Measurements from ENCODE around the gene TRMT11. TPM values are rescaled to one million over a fixed set of nuclear protein-coding genes. Genes with fewer than 3 reads are reported as not detected.

The TRMT11 gene
- total RNA-seq, 1 experiment from 2014 or later, result 27.7 TPM

GRCh38 chr6:125974214-125974866 is 12.0 kb upstream of the TRMT11 start:
- intact Hi-C loops (cut with micrococcal nuclease; ENCODE audit: unreplicated experiment), result loop anchor here (2.0 to 10.0 kb wide), 3 partner anchors 117 to 660 kb away; no protein-coding TSS in a partner anchor
- H3K27ac Mint-ChIP-seq (ENCODE audit: unreplicated experiment), result no peak overlapping the region
- no peak overlapping the region for H3K4me3 Mint-ChIP-seq (ENCODE audit: low read depth, unreplicated experiment)
- no peak for TF ChIP-seq CTCF (IDR thresholded peaks at IDR 0.05; ENCODE audit: unreplicated experiment)
- CTCF ChIA-PET, result interaction anchor here (0.9 to 1.8 kb wide), 4 partner anchors 10 to 193 kb away, joined by 4 to 7 read pairs (median 5); partner anchors contain the start of gene TRMT11
- no peak for DNase-seq
- no peaks in the 10 kb centered on the region for H3K4me1 Mint-ChIP-seq (ENCODE audit: low read depth, unreplicated experiment)
- H3K9me3 Mint-ChIP-seq (ENCODE audit: low read depth, unreplicated experiment), result no peaks in the 10 kb centered on the region
- BruUV-seq (replicated peaks), result no TSS peak
- H3K27me3 Mint-ChIP-seq (ENCODE audit: unreplicated experiment), result no peaks in the 10 kb centered on the region
- no peaks in the 10 kb centered on the region for H3K36me3 Mint-ChIP-seq (ENCODE audit: insufficient read depth, unreplicated experiment)

- no peak for DNase-seq
- CTCF ChIA-PET, result no interaction called here
- Mint-ChIP-seq H3K4me1 (ENCODE audit: low read depth, unreplicated experiment) (no peaks in the 10 kb centered on the region), H3K36me3 (ENCODE audit: insufficient read depth, unreplicated experiment) (no peaks in the 10 kb centered on the region), H3K4me3 (ENCODE audit: low read depth, unreplicated experiment) (no peak overlapping the region), H3K27ac (ENCODE audit: unreplicated experiment) (no peak overlapping the region), H3K27me3 (ENCODE audit: unreplicated experiment) (no peaks in the 10 kb centered on the region), H3K9me3 (ENCODE audit: low read depth, unreplicated experiment) (no peaks in the 10 kb centered on the region)
- intact Hi-C loops (cut with micrococcal nuclease; ENCODE audit: unreplicated experiment), result loop anchor here (10.0 kb wide), 1 partner anchor 664 kb away; no protein-coding TSS in a partner anchor
- no TSS peak for BruUV-seq (replicated peaks)
- no peak for TF ChIP-seq CTCF (IDR thresholded peaks at IDR 0.05; ENCODE audit: unreplicated experiment)
Measured at GRCh38 chr6:125979101-125979500, 7.2 kb upstream of the TRMT11 start.

- no peak for TF ChIP-seq CTCF (IDR thresholded peaks at IDR 0.05; ENCODE audit: unreplicated experiment)
- no peaks in the 10 kb centered on the region for H3K27me3 Mint-ChIP-seq (ENCODE audit: unreplicated experiment)
- CTCF ChIA-PET, result no interaction called here
- no peaks in the 10 kb centered on the region for H3K9me3 Mint-ChIP-seq (ENCODE audit: low read depth, unreplicated experiment)
- H3K4me3 Mint-ChIP-seq (ENCODE audit: low read depth, unreplicated experiment), result no peak overlapping the region
- H3K4me1 Mint-ChIP-seq (ENCODE audit: low read depth, unreplicated experiment), result no peaks in the 10 kb centered on the region
- H3K27ac Mint-ChIP-seq (ENCODE audit: unreplicated experiment), result no peak overlapping the region
- BruUV-seq (replicated peaks), result no TSS peak
- intact Hi-C loops (cut with micrococcal nuclease; ENCODE audit: unreplicated experiment), result no loop called here
- no peaks in the 10 kb centered on the region for H3K36me3 Mint-ChIP-seq (ENCODE audit: insufficient read depth, unreplicated experiment)
- DNase-seq, result no peak
Measured at GRCh38 chr6:125981571-125982185, 4.7 kb upstream of the TRMT11 start.

GRCh38 chr6:125983246-125983945 is 2.9 kb upstream of the TRMT11 start:
- no peak for DNase-seq
- H3K27me3 Mint-ChIP-seq (ENCODE audit: unreplicated experiment), result no peaks in the 10 kb centered on the region
- H3K4me1 Mint-ChIP-seq (ENCODE audit: low read depth, unreplicated experiment), result no peaks in the 10 kb centered on the region
- CTCF ChIA-PET, result no interaction called here
- no peaks in the 10 kb centered on the region for H3K9me3 Mint-ChIP-seq (ENCODE audit: low read depth, unreplicated experiment)
- no TSS peak for BruUV-seq (replicated peaks)
- intact Hi-C loops (cut with micrococcal nuclease; ENCODE audit: unreplicated experiment), result no loop called here
- H3K4me3 Mint-ChIP-seq (ENCODE audit: low read depth, unreplicated experiment), result no peak overlapping the region
- H3K36me3 Mint-ChIP-seq (ENCODE audit: insufficient read depth, unreplicated experiment), result no peaks in the 10 kb centered on the region
- H3K27ac Mint-ChIP-seq (ENCODE audit: unreplicated experiment), result no peak overlapping the region
- TF ChIP-seq CTCF (IDR thresholded peaks at IDR 0.05; ENCODE audit: unreplicated experiment), result no peak
